B cell (primary cell): ENCODE results near the gene LHX2. TPM values are rescaled to one million over a fixed set of nuclear protein-coding genes. Genes with fewer than 3 reads are reported as not detected.
A peak's percentile ranks its signal among the peaks of the same experiment; 100 is the strongest.

Source experiments
- ATAC-seq: fragments of 200-7000 bp; cut with Tn5 transposase; one replicate; pipeline ENCODE4 v1.10.0; 2021; ENCODE audit warnings: low read depth, mild to moderate bottlenecking, moderate number of reproducible peaks, moderate library complexity
- CTCF ChIA-PET: fragments of 350-600 bp; sonication (Branson Sonifier 250); formaldehyde crosslinking; loops from one replicate; lab custom pipeline; 2021; ENCODE audit warnings: antibody characterized with exemption, inconsistent platforms; lab: Charles Lee
- POLR2A ChIA-PET: fragments of 350-600 bp; sonication (Branson Sonifier 250); formaldehyde crosslinking; loops from one replicate; lab custom pipeline; 2021; ENCODE audit warnings: antibody characterized with exemption; lab: Charles Lee
- DNase-seq: peaks from one replicate; pipeline ENCODE4 v3.0.0; 2013
- H2AFZ ChIP-seq: 2 replicates; pipeline ENCODE4 v1.6.1; 2012; ENCODE audit warnings: mild to moderate bottlenecking, low read depth, low read length; ENCODE audit not compliant: insufficient read depth, poor library complexity, severe bottlenecking
- H3K27ac ChIP-seq, 2 donors: 1 replicate in 1 of 2; 2 replicates in 1 of 2; pipeline ENCODE4 v1.5.1; 2012 to 2013; ENCODE audit warnings: low read length in 2 of 2, mild to moderate bottlenecking in 2 of 2, moderate library complexity in 1 of 2
- H3K27me3 ChIP-seq, 4 experiments: fragments of 200-600 bp in 1 of 4; sonication (generic) in 1 of 4; replicated peaks in 1 of 4; 1 replicate in 2 of 4; 2 replicates in 2 of 4; pipeline versions ENCODE4 v1.6.1 to v1.7.0; 2013 to 2016; ENCODE audit warnings: low read length in 3 of 4, mild to moderate bottlenecking in 2 of 4, mixed read lengths in 1 of 4, moderate library complexity in 1 of 4; ENCODE audit not compliant: insufficient read depth in 4 of 4, control insufficient read depth in 3 of 4; ENCODE audit errors: control extremely low read depth in 1 of 4
- H3K36me3 ChIP-seq, 2 experiments: replicated peaks in 1 of 2; 1 replicate in 1 of 2; 2 replicates in 1 of 2; pipeline versions ENCODE4 v1.6.1 to v1.7.1; 2013; ENCODE audit warnings: low read length in 1 of 2; ENCODE audit not compliant: insufficient read depth in 2 of 2, control insufficient read depth in 1 of 2; ENCODE audit errors: control extremely low read depth in 1 of 2, extremely low read depth in 1 of 2
- H3K4me1 ChIP-seq, 2 donors: fragments of 200-600 bp in 1 of 2; sonication (generic) in 1 of 2; 1 replicate in 1 of 2; 2 replicates in 1 of 2; pipeline versions ENCODE4 v1.5.1 to v1.6.1; 2013 to 2017; ENCODE audit warnings: low read length in 2 of 2; ENCODE audit not compliant: control insufficient read depth in 2 of 2, insufficient read depth in 2 of 2
- H3K4me2 ChIP-seq: replicated peaks from 2 replicates; pipeline ENCODE3; 2012; ENCODE audit warnings: mild to moderate bottlenecking, low read depth, low read length; ENCODE audit not compliant: poor library complexity, severe bottlenecking
- H3K4me3 ChIP-seq, 5 experiments: fragments of 200-600 bp in 1 of 5; sonication (generic) in 1 of 5; 1 replicate in 3 of 5; 2 replicates in 2 of 5; pipeline versions ENCODE4 v1.5.1 to v1.7.0; 2011 to 2016; ENCODE audit warnings: low read length in 4 of 5, mild to moderate bottlenecking in 4 of 5, low read depth in 2 of 5, control low read depth in 1 of 5, moderate library complexity in 1 of 5; ENCODE audit not compliant: insufficient read depth in 1 of 5; ENCODE audit errors: control extremely low read depth in 1 of 5, extremely low read depth in 1 of 5
- H3K79me2 ChIP-seq: fragments of 200-600 bp; sonication (generic); one replicate; pipeline ENCODE4 v1.6.0; 2016; ENCODE audit warnings: low read length; ENCODE audit not compliant: control insufficient read depth, insufficient read depth
- H3K9ac ChIP-seq: fragments of 200-600 bp; sonication (generic); 2 replicates; pipeline ENCODE4 v1.6.1; 2017; ENCODE audit warnings: mild to moderate bottlenecking, low read length, moderate library complexity
- H3K9me3 ChIP-seq, 3 donors: one replicate each; pipeline versions ENCODE4 v1.6.1 to v1.7.1; 2013; ENCODE audit warnings: low read length in 2 of 3; ENCODE audit not compliant: control insufficient read depth in 2 of 3, insufficient read depth in 1 of 3; ENCODE audit errors: control extremely low read depth in 1 of 3
- H4K20me1 ChIP-seq: 2 replicates; pipeline ENCODE4 v1.6.0; 2012; ENCODE audit warnings: mild to moderate bottlenecking, low read length; ENCODE audit not compliant: insufficient read depth, control insufficient read depth, poor library complexity, severe bottlenecking
- H3K27ac Mint-ChIP-seq: one replicate; pipeline ENCODE4 v1.8.0; 2021; ENCODE audit warnings: mixed read lengths
- H3K27me3 Mint-ChIP-seq: one replicate; pipeline ENCODE4 v1.8.0; 2021; ENCODE audit warnings: mixed read lengths
- H3K4me1 Mint-ChIP-seq: one replicate; pipeline ENCODE4 v1.8.0; 2021; ENCODE audit warnings: mixed read lengths
- H3K4me3 Mint-ChIP-seq: one replicate; pipeline ENCODE4 v1.8.0; 2021; ENCODE audit warnings: mixed read lengths
- H3K9me3 Mint-ChIP-seq: one replicate; pipeline ENCODE4 v1.8.0; 2022; ENCODE audit warnings: mixed read lengths; ENCODE audit not compliant: insufficient read depth
- CTCF ChIP-seq: fragments of 200-600 bp; IDR thresholded peaks from one replicate; pipeline ENCODE4 v1.8.0; 2022; ENCODE audit warnings: antibody characterized with exemption, mild to moderate bottlenecking
- EZH2 ChIP-seq: IDR thresholded peaks from 2 replicates; pipeline ENCODE4 v1.6.1; 2012; ENCODE audit warnings: borderline replicate concordance, low read depth, mild to moderate bottlenecking, moderate library complexity, low read length; ENCODE audit not compliant: insufficient read depth, poor library complexity, severe bottlenecking
- WGBS: methylation state at CpG from one replicate; pipeline ENCODE4 v1.1.5; 2013; ENCODE audit warnings: missing lambda C conversion rate; ENCODE audit not compliant: insufficient coverage; 5-methylcytosine and 5-hydroxymethylcytosine counted together
- intact Hi-C: fragments of 100-400 bp; cut with micrococcal nuclease; formaldehyde crosslinking; loops from one replicate; pipeline ENCODE4 v1.10.0; 2022
- polyA plus RNA-seq: library from polyadenylated mRNA; depleted of rRNA; stranded (reverse); fragments of >200 nt; gene quantifications from 2 replicates; pipeline ENCODE4 v1.2.3, GENCODE V29; 2012
- total RNA-seq, 2 donors: library from RNA; stranded (reverse); fragments of 120-200 nt in 1 of 2; gene quantifications; 1 replicate in 1 of 2; 2 replicates in 1 of 2; pipeline versions ENCODE4 v1.2.3 to v1.2.4, GENCODE V29; 2013 to 2022

The LHX2 gene
- total and polyA plus RNA-seq, 2 donors (not counting 1 experiment from before 2014, with no cell fraction given): 0.66 TPM; not detected in 1

GRCh38 chr9:124013309-124014210 is 2.0 kb downstream of the LHX2 start:
- H2AFZ ChIP-seq: no peak overlapping the region
- H3K9ac ChIP-seq: peak overlapping the region; percentile 46
- peaks cover 54% of the 10 kb centered on the region for H3K27me3 Mint-ChIP-seq
- TF ChIP-seq EZH2 (peak; percentile 11), CTCF (no peak)
- no peak for ATAC-seq
- DNase-seq: peak; percentile 45
- H3K4me1 ChIP-seq: peaks cover 77 to 94% of the 10 kb centered on the region in 2 donors
- peak overlapping the region; percentile 69 for H3K4me3 Mint-ChIP-seq
- peaks cover 54% of the 10 kb centered on the region for H3K4me1 Mint-ChIP-seq
- no peak overlapping the region for H3K27ac ChIP-seq
- ChIA-PET CTCF (interaction anchor here (1.0 to 1.4 kb wide), 2 partner anchors 10 to 25 kb away, joined by 3 to 5 read pairs; no protein-coding TSS in a partner anchor), POLR2A (interaction anchor here (0.7 kb wide), 1 partner anchor 246 kb away, joined by 8 read pairs; no protein-coding TSS in a partner anchor)
- no peaks in the 10 kb centered on the region for H3K9me3 Mint-ChIP-seq
- H3K9me3 ChIP-seq: peaks cover 4 to 88% (median 19%) of the 10 kb centered on the region in 3 donors
- no peaks in the 10 kb centered on the region for H3K36me3 ChIP-seq
- peaks cover 0 to 97% (median 77%) of the 10 kb centered on the region in 4 experiments for H3K27me3 ChIP-seq
- H3K79me2 ChIP-seq: no peaks in the 10 kb centered on the region
- peak overlapping the region; percentile 50 for H3K27ac Mint-ChIP-seq
- intact Hi-C loops: no loop called here
- H4K20me1 ChIP-seq: no peaks in the 10 kb centered on the region
- peak overlapping the region; percentile 87 for H3K4me2 ChIP-seq
- WGBS: 9% methylated on average over 38 of the region's 40 CpGs
- H3K4me3 ChIP-seq: peak overlapping the region in 1 of 5 experiments; percentile 43
